K562 (cell line): ENCODE measurements around the gene PRKAA2.

Experiments used
- DPF2 ChIP-seq: fragments of 450-650 bp; IDR thresholded peaks from 2 replicates; pipeline ENCODE4 v1.6.1; 2016
- FOXA1 ChIP-seq: fragments of 450-650 bp; IDR thresholded peaks from 2 replicates; pipeline ENCODE4 v1.6.1; 2016; ENCODE audit warnings: mild to moderate bottlenecking, borderline replicate concordance
- KDM4B ChIP-seq, 2 experiments: fragments of 450-650 bp in 1 of 2; sonication (generic) in 1 of 2; IDR thresholded peaks; 2 replicates each; pipeline ENCODE4 v1.6.1; 2016 to 2017; ENCODE audit warnings: borderline replicate concordance in 2 of 2, antibody characterized with exemption in 1 of 2, low read depth in 1 of 2, mild to moderate bottlenecking in 1 of 2
- KLF10 ChIP-seq: fragments of 250-450 bp; sonication (Bioruptor Pico); IDR thresholded peaks from 2 replicates; pipeline ENCODE4 v1.6.1; 2021; ENCODE audit warnings: matching md5 sums
- OTX1 ChIP-seq: fragments of 450-650 bp; formaldehyde crosslinking; IDR thresholded peaks from 2 replicates; pipeline ENCODE4 v1.4.0; 2022; ENCODE audit warnings: mild to moderate bottlenecking
- RBBP5 ChIP-seq: fragments of 200-600 bp; sonication (generic); IDR thresholded peaks from 2 replicates; pipeline ENCODE4 v1.6.1; 2012; ENCODE audit warnings: borderline replicate concordance, mild to moderate bottlenecking, low read length, control low read depth, inconsistent platforms; ENCODE audit not compliant: insufficient read depth, poor library complexity, severe bottlenecking
- TF ChIP-seq, protein P1 (sequence below): sonication (generic); formaldehyde crosslinking; IDR thresholded peaks from 2 replicates; pipeline ENCODE4 v1.8.1; 2022; ENCODE audit warnings: missing genetic modification reagents
- TF ChIP-seq, protein P2 (sequence below): fragments of 250-450 bp; sonication (Bioruptor Pico); IDR thresholded peaks from 2 replicates; pipeline ENCODE4 v1.6.1; 2021; ENCODE audit warnings: mild to moderate bottlenecking
- TF ChIP-seq, protein P3 (sequence below), 3 experiments: IDR thresholded peaks in 2 of 3; conservative IDR thresholded peaks in 1 of 3; 2 replicates each; pipeline ENCODE4 v1.5.1; 2011 to 2012; ENCODE audit warnings: low read length in 3 of 3, mild to moderate bottlenecking in 3 of 3, control low read depth in 2 of 3, improper control_type of control experiment in 1 of 3, inconsistent platforms in 1 of 3, low read depth in 1 of 3, mixed read lengths in 1 of 3, moderate library complexity in 1 of 3; ENCODE audit not compliant: insufficient read depth in 2 of 3
- TF ChIP-seq, protein P4 (sequence below): fragments of 200-800 bp; sonication (Bioruptor generic); IDR thresholded peaks from 2 replicates; pipeline ENCODE4 v1.6.1; 2016; ENCODE audit warnings: missing genetic modification characterization, missing compliant biosample characterization
- TF ChIP-seq, protein P5 (sequence below): IDR thresholded peaks from 2 replicates; pipeline ENCODE4 v1.6.1; 2012; ENCODE audit warnings: low read depth, low read length, improper control_type of control experiment, borderline replicate concordance

DNA sequence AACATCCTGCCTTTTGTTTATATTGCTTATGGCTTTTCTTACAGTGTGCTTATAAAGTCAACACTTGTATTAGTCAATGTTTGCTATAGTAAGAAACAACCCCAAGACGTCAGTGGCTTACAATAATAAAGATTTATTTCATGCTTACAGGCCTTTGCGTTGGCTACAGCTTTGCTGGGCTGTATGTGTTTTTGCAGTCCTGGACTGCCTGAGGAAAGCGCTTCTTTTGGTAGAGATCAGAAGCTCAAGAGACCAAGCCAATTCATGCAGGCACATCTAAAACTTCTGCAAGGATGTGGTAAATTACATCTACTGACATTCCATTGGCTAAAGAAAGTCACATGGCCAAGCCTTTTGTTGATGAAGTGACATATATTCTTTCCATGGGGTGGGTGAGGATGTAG, 17.5 kb upstream of the PRKAA2 start:
- TF ChIP-seq KDM4B (IDR thresholded peaks at IDR 0.05; ENCODE audit: borderline replicate concordance in 2 of 2, low read depth in 1 of 2) (no peak), RBBP5 (no peak), OTX1 (no peak), FOXA1 (no peak), DPF2 (no peak), KLF10 (CRISPR knock-in tag) (no peak)
- TF ChIP-seq, protein P1, sequence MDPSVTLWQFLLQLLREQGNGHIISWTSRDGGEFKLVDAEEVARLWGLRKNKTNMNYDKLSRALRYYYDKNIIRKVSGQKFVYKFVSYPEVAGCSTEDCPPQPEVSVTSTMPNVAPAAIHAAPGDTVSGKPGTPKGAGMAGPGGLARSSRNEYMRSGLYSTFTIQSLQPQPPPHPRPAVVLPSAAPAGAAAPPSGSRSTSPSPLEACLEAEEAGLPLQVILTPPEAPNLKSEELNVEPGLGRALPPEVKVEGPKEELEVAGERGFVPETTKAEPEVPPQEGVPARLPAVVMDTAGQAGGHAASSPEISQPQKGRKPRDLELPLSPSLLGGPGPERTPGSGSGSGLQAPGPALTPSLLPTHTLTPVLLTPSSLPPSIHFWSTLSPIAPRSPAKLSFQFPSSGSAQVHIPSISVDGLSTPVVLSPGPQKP = no peak
- TF ChIP-seq, protein P2, sequence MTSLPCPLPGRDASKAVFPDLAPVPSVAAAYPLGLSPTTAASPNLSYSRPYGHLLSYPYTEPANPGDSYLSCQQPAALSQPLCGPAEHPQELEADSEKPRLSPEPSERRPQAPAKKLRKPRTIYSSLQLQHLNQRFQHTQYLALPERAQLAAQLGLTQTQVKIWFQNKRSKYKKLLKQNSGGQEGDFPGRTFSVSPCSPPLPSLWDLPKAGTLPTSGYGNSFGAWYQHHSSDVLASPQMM (CRISPR knock-in tag) = no peak
- TF ChIP-seq, protein P3, sequence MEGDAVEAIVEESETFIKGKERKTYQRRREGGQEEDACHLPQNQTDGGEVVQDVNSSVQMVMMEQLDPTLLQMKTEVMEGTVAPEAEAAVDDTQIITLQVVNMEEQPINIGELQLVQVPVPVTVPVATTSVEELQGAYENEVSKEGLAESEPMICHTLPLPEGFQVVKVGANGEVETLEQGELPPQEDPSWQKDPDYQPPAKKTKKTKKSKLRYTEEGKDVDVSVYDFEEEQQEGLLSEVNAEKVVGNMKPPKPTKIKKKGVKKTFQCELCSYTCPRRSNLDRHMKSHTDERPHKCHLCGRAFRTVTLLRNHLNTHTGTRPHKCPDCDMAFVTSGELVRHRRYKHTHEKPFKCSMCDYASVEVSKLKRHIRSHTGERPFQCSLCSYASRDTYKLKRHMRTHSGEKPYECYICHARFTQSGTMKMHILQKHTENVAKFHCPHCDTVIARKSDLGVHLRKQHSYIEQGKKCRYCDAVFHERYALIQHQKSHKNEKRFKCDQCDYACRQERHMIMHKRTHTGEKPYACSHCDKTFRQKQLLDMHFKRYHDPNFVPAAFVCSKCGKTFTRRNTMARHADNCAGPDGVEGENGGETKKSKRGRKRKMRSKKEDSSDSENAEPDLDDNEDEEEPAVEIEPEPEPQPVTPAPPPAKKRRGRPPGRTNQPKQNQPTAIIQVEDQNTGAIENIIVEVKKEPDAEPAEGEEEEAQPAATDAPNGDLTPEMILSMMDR (IDR thresholded peaks at IDR 0.05 in 2 of 3, conservative IDR thresholded peaks at IDR 0.05 in 1 of 3; ENCODE audit: insufficient read depth in 2 of 3, low read depth in 1 of 3, low read length in 3 of 3) = no peak
- TF ChIP-seq, protein P4, sequence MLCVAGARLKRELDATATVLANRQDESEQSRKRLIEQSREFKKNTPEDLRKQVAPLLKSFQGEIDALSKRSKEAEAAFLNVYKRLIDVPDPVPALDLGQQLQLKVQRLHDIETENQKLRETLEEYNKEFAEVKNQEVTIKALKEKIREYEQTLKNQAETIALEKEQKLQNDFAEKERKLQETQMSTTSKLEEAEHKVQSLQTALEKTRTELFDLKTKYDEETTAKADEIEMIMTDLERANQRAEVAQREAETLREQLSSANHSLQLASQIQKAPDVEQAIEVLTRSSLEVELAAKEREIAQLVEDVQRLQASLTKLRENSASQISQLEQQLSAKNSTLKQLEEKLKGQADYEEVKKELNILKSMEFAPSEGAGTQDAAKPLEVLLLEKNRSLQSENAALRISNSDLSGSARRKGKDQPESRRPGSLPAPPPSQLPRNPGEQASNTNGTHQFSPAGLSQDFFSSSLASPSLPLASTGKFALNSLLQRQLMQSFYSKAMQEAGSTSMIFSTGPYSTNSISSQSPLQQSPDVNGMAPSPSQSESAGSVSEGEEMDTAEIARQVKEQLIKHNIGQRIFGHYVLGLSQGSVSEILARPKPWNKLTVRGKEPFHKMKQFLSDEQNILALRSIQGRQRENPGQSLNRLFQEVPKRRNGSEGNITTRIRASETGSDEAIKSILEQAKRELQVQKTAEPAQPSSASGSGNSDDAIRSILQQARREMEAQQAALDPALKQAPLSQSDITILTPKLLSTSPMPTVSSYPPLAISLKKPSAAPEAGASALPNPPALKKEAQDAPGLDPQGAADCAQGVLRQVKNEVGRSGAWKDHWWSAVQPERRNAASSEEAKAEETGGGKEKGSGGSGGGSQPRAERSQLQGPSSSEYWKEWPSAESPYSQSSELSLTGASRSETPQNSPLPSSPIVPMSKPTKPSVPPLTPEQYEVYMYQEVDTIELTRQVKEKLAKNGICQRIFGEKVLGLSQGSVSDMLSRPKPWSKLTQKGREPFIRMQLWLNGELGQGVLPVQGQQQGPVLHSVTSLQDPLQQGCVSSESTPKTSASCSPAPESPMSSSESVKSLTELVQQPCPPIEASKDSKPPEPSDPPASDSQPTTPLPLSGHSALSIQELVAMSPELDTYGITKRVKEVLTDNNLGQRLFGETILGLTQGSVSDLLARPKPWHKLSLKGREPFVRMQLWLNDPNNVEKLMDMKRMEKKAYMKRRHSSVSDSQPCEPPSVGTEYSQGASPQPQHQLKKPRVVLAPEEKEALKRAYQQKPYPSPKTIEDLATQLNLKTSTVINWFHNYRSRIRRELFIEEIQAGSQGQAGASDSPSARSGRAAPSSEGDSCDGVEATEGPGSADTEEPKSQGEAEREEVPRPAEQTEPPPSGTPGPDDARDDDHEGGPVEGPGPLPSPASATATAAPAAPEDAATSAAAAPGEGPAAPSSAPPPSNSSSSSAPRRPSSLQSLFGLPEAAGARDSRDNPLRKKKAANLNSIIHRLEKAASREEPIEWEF (CRISPR knock-in tag) = no peak
- TF ChIP-seq, protein P5, sequence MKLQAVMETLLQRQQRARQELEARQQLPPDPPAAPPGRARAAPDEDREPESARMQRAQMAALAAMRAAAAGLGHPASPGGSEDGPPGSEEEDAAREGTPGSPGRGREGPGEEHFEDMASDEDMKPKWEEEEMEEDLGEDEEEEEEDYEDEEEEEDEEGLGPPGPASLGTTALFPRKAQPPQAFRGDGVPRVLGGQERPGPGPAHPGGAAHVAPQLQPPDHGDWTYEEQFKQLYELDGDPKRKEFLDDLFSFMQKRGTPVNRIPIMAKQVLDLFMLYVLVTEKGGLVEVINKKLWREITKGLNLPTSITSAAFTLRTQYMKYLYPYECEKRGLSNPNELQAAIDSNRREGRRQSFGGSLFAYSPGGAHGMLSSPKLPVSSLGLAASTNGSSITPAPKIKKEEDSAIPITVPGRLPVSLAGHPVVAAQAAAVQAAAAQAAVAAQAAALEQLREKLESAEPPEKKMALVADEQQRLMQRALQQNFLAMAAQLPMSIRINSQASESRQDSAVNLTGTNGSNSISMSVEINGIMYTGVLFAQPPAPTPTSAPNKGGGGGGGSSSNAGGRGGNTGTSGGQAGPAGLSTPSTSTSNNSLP = no peak
